GM12891 (cell line): ENCODE measurements around the gene FOXA3.

Source experiments
- PAX5 ChIP-seq: IDR thresholded peaks from 2 replicates; pipeline ENCODE4 v1.6.1; 2011; ENCODE audit warnings: low read length, moderate library complexity, mild to moderate bottlenecking; ENCODE audit not compliant: insufficient read depth, severe bottlenecking
- POLR2A ChIP-seq: IDR thresholded peaks from 2 replicates; pipeline ENCODE4 v1.6.1; 2011; ENCODE audit warnings: low read depth, low read length, control low read depth
- POLR2AphosphoS5 ChIP-seq: IDR thresholded peaks from 2 replicates; pipeline ENCODE4 v1.6.1; 2011; ENCODE audit warnings: low read depth, low read length, control low read depth
- POU2F2 ChIP-seq: IDR thresholded peaks from 2 replicates; pipeline ENCODE4 v1.6.1; 2011; ENCODE audit warnings: low read depth, mild to moderate bottlenecking, control low read depth, low read length, moderate library complexity
- TAF1 ChIP-seq: IDR thresholded peaks from 2 replicates; pipeline ENCODE4 v1.6.1; 2011; ENCODE audit warnings: low read depth, low read length, control low read depth

GRCh38 chr19:45828523-45828922 is 35.6 kb upstream of the FOXA3 start:
- TF ChIP-seq POLR2A: no peak
- TF ChIP-seq POLR2AphosphoS5: no peak; the same call in 1 of the 2 replicates
- TF ChIP-seq TAF1: no peak
- no peak for TF ChIP-seq PAX5
- TF ChIP-seq POU2F2: no peak
